Parathyroid adenoma (tissue), 2 donors: ENCODE measurements around the gene ITLN1.
A peak's percentile ranks its signal among the peaks of the same experiment; 100 is the strongest.

Source experiments
- H2AFZ ChIP-seq: fragments of 300-600 bp; sonication (generic); one replicate; pipeline ENCODE4 v1.7.0; 2017; ENCODE audit warnings: antibody characterized with exemption, mild to moderate bottlenecking
- H3K27ac ChIP-seq: fragments of 300-600 bp; sonication (generic); one replicate; pipeline ENCODE4 v1.7.0; 2017
- H3K27me3 ChIP-seq: fragments of 300-600 bp; sonication (generic); one replicate; pipeline ENCODE4 v1.7.0; 2017; ENCODE audit warnings: low read length; ENCODE audit not compliant: control insufficient read depth, insufficient read depth
- H3K36me3 ChIP-seq: fragments of 300-600 bp; sonication (generic); one replicate; pipeline ENCODE4 v1.7.0; 2017; ENCODE audit warnings: low read length; ENCODE audit not compliant: control insufficient read depth, insufficient read depth
- H3K4me1 ChIP-seq: fragments of 300-600 bp; sonication (generic); one replicate; pipeline ENCODE4 v1.7.0; 2017; ENCODE audit warnings: control low read depth
- H3K4me2 ChIP-seq: fragments of 300-600 bp; sonication (generic); one replicate; pipeline ENCODE4 v1.7.0; 2017; ENCODE audit warnings: low read length
- H3K4me3 ChIP-seq: fragments of 300-600 bp; sonication (generic); one replicate; pipeline ENCODE4 v1.7.0; 2017; ENCODE audit warnings: low read depth, low read length
- H3K79me2 ChIP-seq: fragments of 300-600 bp; sonication (generic); one replicate; pipeline ENCODE4 v1.7.0; 2017; ENCODE audit warnings: control low read depth
- H3K9ac ChIP-seq: fragments of 300-600 bp; sonication (generic); one replicate; pipeline ENCODE4 v1.7.0; 2017; ENCODE audit warnings: mild to moderate bottlenecking
- H3K9me3 ChIP-seq: fragments of 300-600 bp; sonication (generic); one replicate; pipeline ENCODE4 v1.7.0; 2017; ENCODE audit warnings: low read length; ENCODE audit not compliant: control insufficient read depth
- TF ChIP-seq, protein P1 (sequence below): fragments of 300-600 bp; sonication (generic); IDR thresholded peaks from one replicate; pipeline ENCODE4 v1.7.0; 2017; ENCODE audit warnings: antibody characterized with exemption, mild to moderate bottlenecking
- donor health status: primary hyperparathyroidism.

ITLN1 gene

DNA sequence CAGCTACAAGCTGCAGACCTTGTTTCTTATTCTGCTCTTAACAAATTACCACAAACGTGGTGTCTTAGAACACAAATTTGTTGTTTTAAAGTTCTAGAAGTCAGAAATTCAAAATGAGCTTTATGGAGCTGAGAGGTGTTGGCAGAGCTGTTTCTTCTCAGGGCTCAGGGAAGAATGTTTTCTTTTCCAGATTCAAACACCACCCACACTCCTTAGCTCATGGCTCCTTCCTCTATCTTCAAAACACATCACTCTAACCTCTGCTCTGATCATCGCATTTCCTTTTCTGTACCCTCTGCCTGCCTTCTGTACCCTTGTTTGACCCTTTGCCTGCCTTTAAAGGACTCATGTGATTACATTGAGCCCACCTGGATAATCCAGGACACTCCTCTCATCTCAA lies 26.9 kb upstream of the ITLN1 start:
- TF ChIP-seq, protein P1, sequence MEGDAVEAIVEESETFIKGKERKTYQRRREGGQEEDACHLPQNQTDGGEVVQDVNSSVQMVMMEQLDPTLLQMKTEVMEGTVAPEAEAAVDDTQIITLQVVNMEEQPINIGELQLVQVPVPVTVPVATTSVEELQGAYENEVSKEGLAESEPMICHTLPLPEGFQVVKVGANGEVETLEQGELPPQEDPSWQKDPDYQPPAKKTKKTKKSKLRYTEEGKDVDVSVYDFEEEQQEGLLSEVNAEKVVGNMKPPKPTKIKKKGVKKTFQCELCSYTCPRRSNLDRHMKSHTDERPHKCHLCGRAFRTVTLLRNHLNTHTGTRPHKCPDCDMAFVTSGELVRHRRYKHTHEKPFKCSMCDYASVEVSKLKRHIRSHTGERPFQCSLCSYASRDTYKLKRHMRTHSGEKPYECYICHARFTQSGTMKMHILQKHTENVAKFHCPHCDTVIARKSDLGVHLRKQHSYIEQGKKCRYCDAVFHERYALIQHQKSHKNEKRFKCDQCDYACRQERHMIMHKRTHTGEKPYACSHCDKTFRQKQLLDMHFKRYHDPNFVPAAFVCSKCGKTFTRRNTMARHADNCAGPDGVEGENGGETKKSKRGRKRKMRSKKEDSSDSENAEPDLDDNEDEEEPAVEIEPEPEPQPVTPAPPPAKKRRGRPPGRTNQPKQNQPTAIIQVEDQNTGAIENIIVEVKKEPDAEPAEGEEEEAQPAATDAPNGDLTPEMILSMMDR, result no peak
- H2AFZ ChIP-seq, result no peak overlapping the region
- H3K79me2 ChIP-seq, result no peaks in the 10 kb centered on the region
- H3K27me3 ChIP-seq, result no peaks in the 10 kb centered on the region
- H3K27ac ChIP-seq, result no peak overlapping the region
- H3K9ac ChIP-seq, result no peak overlapping the region
- no peak overlapping the region for H3K4me3 ChIP-seq
- H3K4me2 ChIP-seq, result peak overlapping the region; percentile 3
- H3K9me3 ChIP-seq, result no peaks in the 10 kb centered on the region
- H3K36me3 ChIP-seq, result no peaks in the 10 kb centered on the region
- peaks cover 2% of the 10 kb centered on the region for H3K4me1 ChIP-seq

DNA sequence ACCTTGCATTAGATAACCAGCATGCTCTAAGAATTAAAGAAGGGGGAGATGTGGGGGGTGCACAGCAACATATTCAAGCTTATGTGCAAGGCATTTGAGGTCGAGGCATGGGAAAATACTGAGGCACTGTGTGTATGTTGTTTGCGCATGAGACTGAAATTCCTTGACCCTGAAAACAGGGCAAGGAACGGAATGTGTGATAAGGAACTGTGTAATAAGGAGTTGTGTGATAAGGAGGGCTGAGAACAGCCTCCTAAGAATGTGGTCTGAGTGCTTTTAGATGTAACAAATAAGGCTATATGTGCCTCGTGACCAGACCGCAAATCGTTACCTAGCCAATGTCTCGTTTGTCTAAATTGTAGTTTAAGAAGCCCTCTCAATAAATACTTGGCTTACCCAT lies 26.5 kb upstream of the ITLN1 start:
- no peaks in the 10 kb centered on the region for H3K9me3 ChIP-seq
- H3K4me1 ChIP-seq, result peaks cover 2% of the 10 kb centered on the region
- H3K79me2 ChIP-seq, result no peaks in the 10 kb centered on the region
- peak overlapping the region; percentile 9 for H3K4me2 ChIP-seq
- H3K27ac ChIP-seq, result no peak overlapping the region
- H2AFZ ChIP-seq, result no peak overlapping the region
- H3K36me3 ChIP-seq, result no peaks in the 10 kb centered on the region
- H3K9ac ChIP-seq, result no peak overlapping the region
- no peaks in the 10 kb centered on the region for H3K27me3 ChIP-seq
- no peak overlapping the region for H3K4me3 ChIP-seq
- TF ChIP-seq, protein P1, result no peak

DNA sequence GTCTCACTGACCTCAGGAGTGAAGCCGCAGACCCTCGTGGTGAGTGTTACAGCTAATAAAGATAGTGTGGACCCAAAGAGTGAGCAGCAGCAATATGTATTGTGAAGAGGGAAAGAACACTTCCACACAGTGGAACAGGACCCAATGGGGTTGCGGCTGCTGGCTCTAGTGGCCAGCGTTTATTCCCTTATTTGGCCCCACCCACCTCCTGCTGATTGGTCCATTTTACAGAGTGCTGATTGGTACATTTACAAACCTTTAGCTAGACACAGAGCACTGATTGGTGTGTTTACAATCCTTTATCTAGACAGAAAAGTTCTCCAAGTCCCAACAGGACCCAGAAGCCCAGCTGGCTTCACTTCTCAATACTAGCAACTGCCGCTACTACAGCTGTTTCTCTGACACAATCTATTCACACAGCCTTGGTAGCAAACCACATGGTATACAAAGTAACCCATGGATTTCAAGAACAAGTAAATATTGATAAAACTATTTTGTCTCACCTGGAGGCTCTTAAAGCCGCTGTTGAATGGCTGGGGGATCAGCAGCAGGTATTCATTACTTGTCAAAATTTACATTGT lies 25.3 kb upstream of the ITLN1 start:
- H2AFZ ChIP-seq, result no peak overlapping the region
- H3K27me3 ChIP-seq, result no peaks in the 10 kb centered on the region
- no peaks in the 10 kb centered on the region for H3K9me3 ChIP-seq
- no peak overlapping the region for H3K4me2 ChIP-seq
- H3K4me1 ChIP-seq, result peaks cover 2% of the 10 kb centered on the region
- TF ChIP-seq, protein P1, result no peak
- no peak overlapping the region for H3K9ac ChIP-seq
- H3K4me3 ChIP-seq, result no peak overlapping the region
- H3K79me2 ChIP-seq, result no peaks in the 10 kb centered on the region
- no peaks in the 10 kb centered on the region for H3K36me3 ChIP-seq
- no peak overlapping the region for H3K27ac ChIP-seq

DNA sequence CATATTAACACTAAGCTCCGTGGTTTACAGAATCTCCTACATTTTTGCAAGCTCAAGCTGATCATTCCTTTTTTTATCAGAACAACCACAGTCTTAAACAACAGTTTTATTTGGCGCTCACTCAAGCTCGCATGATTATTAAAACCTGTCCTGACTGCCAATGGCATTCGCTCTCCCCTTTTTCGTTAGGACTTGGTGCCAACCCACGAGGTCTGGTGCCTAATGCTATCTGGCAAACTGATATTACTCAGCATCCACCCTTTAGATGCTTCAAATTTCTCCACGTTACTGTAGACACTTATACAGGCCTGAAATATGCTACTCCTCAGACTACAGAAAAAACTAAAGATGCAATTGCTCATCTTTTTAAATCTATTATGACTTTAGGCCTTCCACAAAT lies 23.0 kb upstream of the ITLN1 start:
- Histone ChIP-seq H3K36me3 (no peaks in the 10 kb centered on the region), H3K4me2 (no peak overlapping the region), H3K27ac (no peak overlapping the region), H3K9me3 (no peaks in the 10 kb centered on the region), H3K9ac (no peak overlapping the region), H2AFZ (no peak overlapping the region), H3K4me1 (peaks cover 2% of the 10 kb centered on the region), H3K27me3 (no peaks in the 10 kb centered on the region), H3K4me3 (no peak overlapping the region), H3K79me2 (no peaks in the 10 kb centered on the region)
- TF ChIP-seq, protein P1, result no peak

DNA sequence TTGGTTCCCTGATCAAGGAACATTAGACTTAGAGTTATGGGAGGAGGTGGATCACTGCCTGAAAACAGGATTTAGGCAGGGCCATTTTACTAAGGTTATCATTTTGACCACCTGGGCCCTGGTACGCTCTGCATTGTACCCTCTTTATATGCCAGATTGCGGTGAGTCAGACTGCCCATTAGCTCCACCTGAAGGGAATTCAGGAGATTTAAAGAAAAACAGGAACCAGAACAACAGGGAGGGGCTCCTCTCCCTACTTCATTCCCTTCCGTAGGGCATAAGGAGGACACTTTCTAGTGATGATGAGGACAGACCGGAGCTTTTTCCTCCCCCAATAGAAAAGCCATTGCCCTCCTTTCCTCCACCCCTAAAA lies 20.6 kb upstream of the ITLN1 start:
- no peak overlapping the region for H3K9ac ChIP-seq
- no peak overlapping the region for H3K27ac ChIP-seq
- H3K9me3 ChIP-seq, result no peaks in the 10 kb centered on the region
- TF ChIP-seq, protein P1, result no peak
- no peak overlapping the region for H3K4me2 ChIP-seq
- no peaks in the 10 kb centered on the region for H3K36me3 ChIP-seq
- H3K4me3 ChIP-seq, result no peak overlapping the region
- no peaks in the 10 kb centered on the region for H3K79me2 ChIP-seq
- H3K4me1 ChIP-seq, result no peaks in the 10 kb centered on the region
- no peaks in the 10 kb centered on the region for H3K27me3 ChIP-seq
- no peak overlapping the region for H2AFZ ChIP-seq
